Measurements from ENCODE around the gene DDR1. TPM values are rescaled to one million over a fixed set of nuclear protein-coding genes. Genes with fewer than 3 reads are reported as not detected.

The DDR1 gene
- total RNA-seq, 1 donor from 2014 or later = 102 TPM

DNA sequence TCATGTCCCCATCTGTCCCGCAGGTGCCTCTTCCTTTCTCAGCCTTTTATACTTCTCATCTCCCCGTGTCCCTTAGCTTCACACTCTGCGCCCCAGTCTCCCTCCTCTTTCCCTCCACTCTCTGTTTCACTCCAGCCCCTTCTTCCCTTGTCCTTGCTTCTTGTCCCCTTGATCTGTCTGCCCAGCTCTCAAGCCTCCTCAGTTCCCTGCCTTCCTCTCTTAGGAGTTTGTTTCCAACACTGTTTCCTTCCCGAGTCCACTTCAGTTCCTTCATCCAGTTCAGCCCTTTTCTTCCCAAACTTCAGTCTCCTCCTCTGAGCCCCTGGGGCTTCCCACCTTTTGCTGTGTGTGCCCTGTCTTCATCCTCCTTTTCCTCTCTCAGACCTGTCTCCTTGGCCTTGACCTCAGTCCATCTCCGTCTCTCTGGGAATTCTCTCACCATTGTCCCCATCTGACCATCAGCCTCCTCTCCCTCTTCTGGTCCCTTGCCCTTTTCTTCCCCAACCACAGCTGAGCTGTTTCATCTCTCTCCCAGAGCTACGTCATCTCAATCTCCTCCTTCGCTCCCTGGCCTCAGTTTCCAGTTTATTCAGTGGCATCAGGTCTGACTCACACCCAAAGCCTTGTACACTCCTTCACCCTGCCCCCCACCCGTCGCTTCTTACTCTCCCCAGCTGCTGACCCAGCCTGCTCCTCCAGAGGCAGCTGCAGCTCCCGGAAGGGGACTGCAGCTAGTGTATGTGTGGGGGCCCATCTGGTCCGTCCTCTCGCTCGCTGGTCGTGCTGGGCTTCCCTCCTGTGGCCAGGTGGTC lies 2.7 kb upstream of the DDR1 start:
- peak overlapping the region; percentile 80 for H3K27ac ChIP-seq
- no peak for ATAC-seq
- TF ChIP-seq, protein P1, sequence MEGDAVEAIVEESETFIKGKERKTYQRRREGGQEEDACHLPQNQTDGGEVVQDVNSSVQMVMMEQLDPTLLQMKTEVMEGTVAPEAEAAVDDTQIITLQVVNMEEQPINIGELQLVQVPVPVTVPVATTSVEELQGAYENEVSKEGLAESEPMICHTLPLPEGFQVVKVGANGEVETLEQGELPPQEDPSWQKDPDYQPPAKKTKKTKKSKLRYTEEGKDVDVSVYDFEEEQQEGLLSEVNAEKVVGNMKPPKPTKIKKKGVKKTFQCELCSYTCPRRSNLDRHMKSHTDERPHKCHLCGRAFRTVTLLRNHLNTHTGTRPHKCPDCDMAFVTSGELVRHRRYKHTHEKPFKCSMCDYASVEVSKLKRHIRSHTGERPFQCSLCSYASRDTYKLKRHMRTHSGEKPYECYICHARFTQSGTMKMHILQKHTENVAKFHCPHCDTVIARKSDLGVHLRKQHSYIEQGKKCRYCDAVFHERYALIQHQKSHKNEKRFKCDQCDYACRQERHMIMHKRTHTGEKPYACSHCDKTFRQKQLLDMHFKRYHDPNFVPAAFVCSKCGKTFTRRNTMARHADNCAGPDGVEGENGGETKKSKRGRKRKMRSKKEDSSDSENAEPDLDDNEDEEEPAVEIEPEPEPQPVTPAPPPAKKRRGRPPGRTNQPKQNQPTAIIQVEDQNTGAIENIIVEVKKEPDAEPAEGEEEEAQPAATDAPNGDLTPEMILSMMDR (IDR thresholded peaks at IDR 0.05) = no peak
- peaks cover 28% of the 10 kb centered on the region for H3K4me1 ChIP-seq
- no peaks in the 10 kb centered on the region for H3K27me3 ChIP-seq
- H3K9me3 ChIP-seq = no peaks in the 10 kb centered on the region
- no peak for DNase-seq
- intact Hi-C loops (cut with DNase I) = no loop called here
- H3K4me3 ChIP-seq = no peak overlapping the region
- no peaks in the 10 kb centered on the region for H3K36me3 ChIP-seq

GRCh38 chr6:30882204-30882758 lies 2.0 kb upstream of the DDR1 start:
- peak overlapping the region; percentile 80 for H3K27ac ChIP-seq
- no peaks in the 10 kb centered on the region for H3K27me3 ChIP-seq
- H3K4me3 ChIP-seq = no peak overlapping the region
- ATAC-seq (no peak), DNase-seq (no peak)
- intact Hi-C loops (cut with DNase I) = no loop called here
- H3K36me3 ChIP-seq = no peaks in the 10 kb centered on the region
- TF ChIP-seq, protein P1 (IDR thresholded peaks at IDR 0.05) = no peak
- H3K9me3 ChIP-seq = no peaks in the 10 kb centered on the region
- H3K4me1 ChIP-seq = peaks cover 31% of the 10 kb centered on the region

- TF ChIP-seq, protein P1 (IDR thresholded peaks at IDR 0.05) = no peak
- H3K4me3 ChIP-seq = peak overlapping the region; percentile 69
- intact Hi-C loops (cut with DNase I) = no loop called here
- no peaks in the 10 kb centered on the region for H3K36me3 ChIP-seq
- H3K27ac ChIP-seq = peak overlapping the region; percentile 80
- H3K27me3 ChIP-seq = no peaks in the 10 kb centered on the region
- DNase-seq (peak; percentile 91), ATAC-seq (peak; percentile 73)
- no peaks in the 10 kb centered on the region for H3K9me3 ChIP-seq
- H3K4me1 ChIP-seq = peaks cover 26% of the 10 kb centered on the region
Observed at GRCh38 chr6:30882759-30883684, 1.3 kb upstream of the DDR1 start.

DNA sequence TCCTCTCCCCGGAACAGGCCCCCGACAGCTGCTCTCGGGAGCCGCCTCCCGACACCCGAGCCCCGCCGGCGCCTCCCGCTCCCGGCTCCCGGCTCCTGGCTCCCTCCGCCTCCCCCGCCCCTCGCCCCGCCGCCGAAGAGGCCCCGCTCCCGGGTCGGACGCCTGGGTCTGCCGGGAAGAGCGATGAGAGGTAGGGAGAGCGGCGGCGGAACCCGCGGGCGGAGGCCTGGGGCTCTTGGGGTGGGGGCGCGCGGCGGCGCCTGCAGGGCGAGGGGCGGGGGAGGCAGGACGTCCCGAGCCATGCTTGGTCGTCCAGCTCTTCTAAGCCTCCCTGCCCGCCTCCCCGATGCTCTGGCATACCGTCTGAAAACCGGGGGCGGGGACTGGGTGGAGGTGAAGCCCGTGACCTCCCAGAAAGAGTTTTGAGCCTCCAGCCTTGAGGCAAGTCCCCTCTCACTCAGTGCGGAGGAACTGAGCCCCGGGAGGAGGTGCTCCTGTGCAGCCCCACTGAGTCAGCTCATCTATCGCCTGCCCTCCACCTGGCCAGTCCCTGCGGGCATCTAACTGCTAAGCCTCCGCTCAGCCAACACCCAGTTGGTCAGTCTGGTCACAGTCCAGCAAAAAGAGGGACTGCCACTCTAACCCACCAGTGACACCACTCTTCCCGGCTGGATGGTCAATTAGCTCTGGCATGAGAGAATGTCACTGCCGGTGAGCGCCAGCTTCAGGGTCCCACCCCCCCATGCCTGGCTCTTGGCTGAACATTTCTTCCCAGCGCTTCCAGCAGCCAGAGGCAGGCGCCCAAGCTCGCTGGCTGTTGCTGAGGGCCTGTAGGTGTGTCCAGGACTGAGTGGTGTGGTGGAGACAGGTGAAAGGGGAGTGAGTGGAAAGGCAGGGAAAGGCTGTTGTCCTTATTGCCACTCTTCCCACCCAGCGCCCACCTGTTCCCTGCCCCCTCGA lies 482 bp downstream of the DDR1 start:
- intact Hi-C loops (cut with DNase I) = no loop called here
- Histone ChIP-seq H3K4me3 (peak overlapping the region; percentile 69), H3K36me3 (peaks cover 5% of the 10 kb centered on the region), H3K9me3 (no peaks in the 10 kb centered on the region), H3K27ac (peak overlapping the region; percentile 78), H3K27me3 (no peaks in the 10 kb centered on the region), H3K4me1 (peaks cover 26% of the 10 kb centered on the region)
- peak; percentile 32 for ATAC-seq
- DNase-seq = peak; percentile 74
- TF ChIP-seq, protein P1 (IDR thresholded peaks at IDR 0.05) = no peak

Measured in upper lobe of right lung (tissue), 1 donor.